ENCODE measurements around the gene FOLR1. TPM values are rescaled to one million over a fixed set of nuclear protein-coding genes. Genes with fewer than 3 reads are reported as not detected.
A peak's percentile ranks its signal among the peaks of the same experiment; 100 is the strongest.

FOLR1 gene
- total and polyA plus RNA-seq, 9 of the 15 experiments (the other 6 are each of a cell fraction or from before 2014, with no cell fraction given), result 0.22 to 2.3 (median 1.0) TPM

DNA sequence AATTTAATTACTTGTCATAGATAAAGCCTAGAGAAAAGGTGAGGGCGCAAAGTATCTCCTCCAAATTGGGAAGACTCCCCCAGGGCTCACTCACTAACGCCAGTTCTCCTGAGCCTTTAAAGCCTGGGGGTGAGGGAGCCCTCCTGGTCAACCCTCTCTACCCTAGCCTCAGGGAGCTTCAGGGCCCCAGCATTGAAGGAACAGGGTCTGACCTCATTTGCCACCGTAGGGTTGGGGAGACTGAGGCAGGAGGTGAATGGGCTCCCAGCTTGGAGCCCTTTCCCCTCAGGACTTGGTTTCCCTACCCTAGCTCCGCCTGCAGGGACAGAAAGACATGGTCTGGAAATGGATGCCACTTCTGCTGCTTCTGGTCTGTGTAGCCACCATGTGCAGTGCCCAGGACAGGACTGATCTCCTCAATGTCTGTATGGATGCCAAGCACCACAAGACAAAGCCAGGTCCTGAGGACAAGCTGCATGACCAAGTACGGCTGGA, 26.4 kb downstream of the FOLR1 start:
- Histone ChIP-seq H3K36me3 (ENCODE audit: control insufficient read depth, insufficient read depth, low read length) (no peaks in the 10 kb centered on the region), H4K20me1 (replicated peaks; ENCODE audit: control insufficient read depth, insufficient read depth, low read length) (no peaks in the 10 kb centered on the region), H3K9me3 (replicated peaks; ENCODE audit: control insufficient read depth, insufficient read depth, low read depth, low read length) (no peaks in the 10 kb centered on the region), H3K4me3 (no peak overlapping the region), H2AFZ (ENCODE audit: low read depth, low read length) (peak overlapping the region; percentile 71; the same call in 1 of the 2 replicates), H3K9me1 (ENCODE audit: control insufficient read depth, insufficient read depth, low read length) (no peaks in the 10 kb centered on the region), H3K79me2 (ENCODE audit: control insufficient read depth, insufficient read depth, low read length) (no peaks in the 10 kb centered on the region), H3K4me2 (ENCODE audit: insufficient read depth, low read length) (no peak overlapping the region), H3K9ac (ENCODE audit: insufficient read depth in 1 of 2, low read depth in 2 of 2, low read length in 2 of 2) (peak overlapping the region in 1 of 2 experiments; percentile 46; a peak in 1 of 4 replicates), H3K27me3 (ENCODE audit: control insufficient read depth in 2 of 2, insufficient read depth in 2 of 2, low read length in 2 of 2) (no peaks in the 10 kb centered on the region), H3K4me1 (replicated peaks in 1 of 2; ENCODE audit: control insufficient read depth in 2 of 2, insufficient read depth in 2 of 2, low read length in 2 of 2) (peaks cover 25 to 28% of the 10 kb centered on the region in 2 experiments), H3K27ac (ENCODE audit: extremely low read depth, low read depth, low read length) (no peak overlapping the region)
- intact Hi-C loops (cut with micrococcal nuclease), result no loop called here
- ChIA-PET CTCF (ENCODE audit: low intra/inter-chr PET ratio) (no interaction called here), POLR2A (interaction anchor here (0.9 kb wide), 1 partner anchor 10 kb away, joined by 3 read pairs; no protein-coding TSS in a partner anchor)
- DNase-seq (ENCODE audit: extremely low read depth in 1 of 4, low spot score in 3 of 4) (no peak), ATAC-seq (no peak), FAIRE-seq (no peak)
- BruUV-seq (replicated peaks), result no TSS peak
- TF ChIP-seq RB1 (IDR thresholded peaks at IDR 0.05; ENCODE audit: low read depth), result no peak
- no peak for TF ChIP-seq SMAD2 (IDR thresholded peaks at IDR 0.05; ENCODE audit: low read depth, low read length)
- in situ Hi-C loops (cut with MboI), result no loop called here
- WGBS (ENCODE audit: insufficient coverage, low coverage, missing lambda C conversion rate), result 62% methylated on average over 5 of the region's 5 CpGs

GRCh38 chr11:72220696-72221363, 28.9 kb downstream of the FOLR1 start:
- BruUV-seq (replicated peaks), result no TSS peak
- Histone ChIP-seq H3K9me1 (ENCODE audit: control insufficient read depth, insufficient read depth, low read length) (peaks cover 5% of the 10 kb centered on the region), H3K9me3 (replicated peaks; ENCODE audit: control insufficient read depth, insufficient read depth, low read depth, low read length) (no peaks in the 10 kb centered on the region), H2AFZ (ENCODE audit: low read depth, low read length) (no peak overlapping the region), H3K4me1 (replicated peaks in 1 of 2; ENCODE audit: control insufficient read depth in 2 of 2, insufficient read depth in 2 of 2, low read length in 2 of 2) (peaks cover 35 to 47% of the 10 kb centered on the region in 2 experiments), H3K4me3 (no peak overlapping the region), H3K4me2 (ENCODE audit: insufficient read depth, low read length) (no peak overlapping the region), H3K79me2 (ENCODE audit: control insufficient read depth, insufficient read depth, low read length) (peaks cover 20% of the 10 kb centered on the region), H3K36me3 (ENCODE audit: control insufficient read depth, insufficient read depth, low read length) (peaks cover 2% of the 10 kb centered on the region; the same call in 1 of the 3 replicates), H3K27ac (ENCODE audit: extremely low read depth, low read depth, low read length) (no peak overlapping the region), H3K27me3 (ENCODE audit: control insufficient read depth in 2 of 2, insufficient read depth in 2 of 2, low read length in 2 of 2) (no peaks in the 10 kb centered on the region), H3K9ac (ENCODE audit: insufficient read depth in 1 of 2, low read depth in 2 of 2, low read length in 2 of 2) (no peak overlapping the region; a peak in 1 of 4 replicates), H4K20me1 (replicated peaks; ENCODE audit: control insufficient read depth, insufficient read depth, low read length) (no peaks in the 10 kb centered on the region)
- no peak for DNase-seq (ENCODE audit: extremely low read depth in 1 of 4, low spot score in 3 of 4)
- WGBS (ENCODE audit: insufficient coverage, low coverage, missing lambda C conversion rate), result 75% methylated on average over 6 of the region's 10 CpGs
- CTCF ChIA-PET (ENCODE audit: low intra/inter-chr PET ratio), result interaction anchor here (0.6 kb wide), 1 partner anchor 44 kb away, joined by 3 read pairs; no protein-coding TSS in a partner anchor
- ATAC-seq, result no peak
- FAIRE-seq, result no peak
- POLR2A ChIA-PET, result interaction anchor here (0.6 kb wide), 1 partner anchor 13 kb away, joined by 3 read pairs; no protein-coding TSS in a partner anchor
- intact Hi-C loops (cut with micrococcal nuclease), result no loop called here
- in situ Hi-C loops (cut with MboI), result no loop called here
- no peak for TF ChIP-seq ZNF217 (CRISPR knock-in tag; IDR thresholded peaks at IDR 0.05)
- TF ChIP-seq, protein P1, sequence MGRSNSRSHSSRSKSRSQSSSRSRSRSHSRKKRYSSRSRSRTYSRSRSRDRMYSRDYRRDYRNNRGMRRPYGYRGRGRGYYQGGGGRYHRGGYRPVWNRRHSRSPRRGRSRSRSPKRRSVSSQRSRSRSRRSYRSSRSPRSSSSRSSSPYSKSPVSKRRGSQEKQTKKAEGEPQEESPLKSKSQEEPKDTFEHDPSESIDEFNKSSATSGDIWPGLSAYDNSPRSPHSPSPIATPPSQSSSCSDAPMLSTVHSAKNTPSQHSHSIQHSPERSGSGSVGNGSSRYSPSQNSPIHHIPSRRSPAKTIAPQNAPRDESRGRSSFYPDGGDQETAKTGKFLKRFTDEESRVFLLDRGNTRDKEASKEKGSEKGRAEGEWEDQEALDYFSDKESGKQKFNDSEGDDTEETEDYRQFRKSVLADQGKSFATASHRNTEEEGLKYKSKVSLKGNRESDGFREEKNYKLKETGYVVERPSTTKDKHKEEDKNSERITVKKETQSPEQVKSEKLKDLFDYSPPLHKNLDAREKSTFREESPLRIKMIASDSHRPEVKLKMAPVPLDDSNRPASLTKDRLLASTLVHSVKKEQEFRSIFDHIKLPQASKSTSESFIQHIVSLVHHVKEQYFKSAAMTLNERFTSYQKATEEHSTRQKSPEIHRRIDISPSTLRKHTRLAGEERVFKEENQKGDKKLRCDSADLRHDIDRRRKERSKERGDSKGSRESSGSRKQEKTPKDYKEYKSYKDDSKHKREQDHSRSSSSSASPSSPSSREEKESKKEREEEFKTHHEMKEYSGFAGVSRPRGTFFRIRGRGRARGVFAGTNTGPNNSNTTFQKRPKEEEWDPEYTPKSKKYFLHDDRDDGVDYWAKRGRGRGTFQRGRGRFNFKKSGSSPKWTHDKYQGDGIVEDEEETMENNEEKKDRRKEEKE (IDR thresholded peaks at IDR 0.05; ENCODE audit: borderline replicate concordance in 1 of 2, control insufficient read depth in 1 of 2, low read depth in 2 of 2, low read length in 1 of 2), result no peak
- TF ChIP-seq PHTF2 (CRISPR knock-in tag; IDR thresholded peaks at IDR 0.05), result no peak
- TF ChIP-seq SLC30A9 (CRISPR knock-in tag; IDR thresholded peaks at IDR 0.05), result no peak
- TF ChIP-seq EGR1 (conservative IDR thresholded peaks at IDR 0.05), result no peak
- TF ChIP-seq SRSF1 (IDR thresholded peaks at IDR 0.05; ENCODE audit: low read depth, low read length), result no peak
- TF ChIP-seq ZNF316 (IDR thresholded peaks at IDR 0.05), result no peak

Data from K562 (cell line).